HEK293 (cell line): ENCODE measurements around the gene PTPRN2.

Experiments
- CTCF ChIA-PET: fragments of 350-600 bp; formaldehyde crosslinking; extraction: SDS; loops from one replicate; lab custom pipeline; 2021; ENCODE audit warnings: antibody characterized with exemption; lab: Yijun Ruan, JAX
- POLR2A ChIA-PET: fragments of 300-600 bp; formaldehyde crosslinking; extraction: SDS; loops from one replicate; lab custom pipeline; 2020; ENCODE audit warnings: antibody characterized with exemption, inconsistent platforms; lab: Yijun Ruan, JAX
- H3K27ac ChIP-seq: fragments of 200-500 bp; sonication (Bioruptor generic); 2 replicates; pipeline ENCODE4 v1.5.1; 2014; ENCODE audit warnings: low read depth, low read length, control low read depth, inconsistent platforms; ENCODE audit errors: extremely low read depth
- H3K36me3 ChIP-seq, 2 experiments: fragments of 200-500 bp in 1 of 2; sonication (Bioruptor generic) in 1 of 2; 1 replicate in 1 of 2; 2 replicates in 1 of 2; pipeline ENCODE4 v1.5.1; 2014 to 2017; ENCODE audit warnings: inconsistent platforms in 2 of 2, low read length in 2 of 2; ENCODE audit not compliant: control insufficient read depth in 2 of 2, insufficient read depth in 1 of 2
- H3K4me1 ChIP-seq: fragments of 200-500 bp; sonication (Bioruptor generic); 2 replicates; pipeline ENCODE4 v1.5.1; 2014; ENCODE audit warnings: mild to moderate bottlenecking, low read length, inconsistent platforms; ENCODE audit not compliant: control insufficient read depth, insufficient read depth
- H3K4me3 ChIP-seq: 2 replicates; pipeline ENCODE4 v1.5.1; 2011; ENCODE audit warnings: low read depth, mild to moderate bottlenecking, control low read depth, low read length, moderate library complexity
- H3K9me3 ChIP-seq: fragments of 200-500 bp; sonication (Bioruptor generic); 2 replicates; pipeline ENCODE4 v1.5.1; 2014; ENCODE audit warnings: low read depth, low read length, inconsistent platforms; ENCODE audit not compliant: control insufficient read depth, insufficient read depth
- KLF9 ChIP-seq: fragments of 450-650 bp; formaldehyde crosslinking; IDR thresholded peaks from 2 replicates; pipeline ENCODE4 v1.5.1; 2016; ENCODE audit warnings: missing biosample characterization, missing genetic modification characterization, low read depth
- SCRT2 ChIP-seq: fragments of 450-650 bp; formaldehyde crosslinking; IDR thresholded peaks from 2 replicates; pipeline ENCODE4 v1.5.1; 2016; ENCODE audit warnings: missing biosample characterization, missing genetic modification characterization
- TRIM28 ChIP-seq: IDR thresholded peaks from 2 replicates; pipeline ENCODE4 v1.6.1; 2011; ENCODE audit warnings: low read length, control low read depth, borderline replicate concordance
- ZBTB20 ChIP-seq: fragments of 450-650 bp; formaldehyde crosslinking; IDR thresholded peaks from 2 replicates; pipeline ENCODE4 v1.5.1; 2016; ENCODE audit warnings: missing biosample characterization, missing genetic modification characterization
- ZNF335 ChIP-seq: fragments of 450-650 bp; formaldehyde crosslinking; conservative IDR thresholded peaks from 2 replicates; pipeline ENCODE4 v1.5.1; 2016; ENCODE audit warnings: missing biosample characterization, missing genetic modification characterization
- ZNF48 ChIP-seq: fragments of 450-650 bp; formaldehyde crosslinking; IDR thresholded peaks from 2 replicates; pipeline ENCODE4 v1.5.1; 2016; ENCODE audit warnings: missing biosample characterization, missing genetic modification characterization
- ZNF529 ChIP-seq: fragments of 450-650 bp; formaldehyde crosslinking; IDR thresholded peaks from 2 replicates; pipeline ENCODE4 v1.5.1; 2017; ENCODE audit warnings: missing genetic modification characterization, missing biosample characterization; ENCODE audit not compliant: insufficient replicate concordance
- ZNF530 ChIP-seq: fragments of 450-650 bp; formaldehyde crosslinking; IDR thresholded peaks from 2 replicates; pipeline ENCODE4 v1.5.1; 2016; ENCODE audit warnings: low read depth, missing biosample characterization, missing genetic modification characterization
- ZNF621 ChIP-seq: fragments of 450-650 bp; formaldehyde crosslinking; IDR thresholded peaks from 2 replicates; pipeline ENCODE4 v1.5.1; 2017; ENCODE audit warnings: missing biosample characterization, missing genetic modification characterization
- ZNF707 ChIP-seq: fragments of 450-650 bp; formaldehyde crosslinking; IDR thresholded peaks from 2 replicates; pipeline ENCODE4 v1.5.1; 2016; ENCODE audit warnings: missing biosample characterization, missing genetic modification characterization
- TF ChIP-seq, protein P1 (sequence below): fragments of 450-650 bp; formaldehyde crosslinking; IDR thresholded peaks from 2 replicates; pipeline ENCODE4 v1.5.1; 2016; ENCODE audit warnings: missing biosample characterization, missing genetic modification characterization
- TF ChIP-seq, protein P2 (sequence below): fragments of 450-650 bp; formaldehyde crosslinking; optimal IDR thresholded peaks from 2 replicates; pipeline ENCODE3; 2016; ENCODE audit warnings: missing biosample characterization, mild to moderate bottlenecking, missing genetic modification characterization

Gene PTPRN2

DNA sequence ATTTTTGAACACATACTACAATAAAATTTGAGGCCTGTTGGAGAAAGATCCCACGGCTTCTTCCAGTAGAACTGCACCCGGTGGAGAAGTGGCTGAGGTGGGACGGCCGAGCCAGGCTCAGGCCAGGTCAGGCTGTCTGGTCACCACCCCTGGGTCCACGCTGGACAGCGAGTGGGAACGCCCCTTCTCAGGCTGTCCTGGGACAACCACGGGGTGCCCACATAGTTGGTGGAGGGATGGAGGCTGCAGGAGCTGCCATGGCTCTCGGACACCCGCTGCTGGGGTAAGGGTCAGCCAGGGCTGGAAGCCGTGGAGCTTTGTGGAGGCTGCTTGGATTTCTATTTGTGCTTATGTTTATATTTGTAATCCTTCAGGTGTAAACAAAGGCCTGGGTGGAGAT is 1044.3 kb downstream of the PTPRN2 start:
- Histone ChIP-seq H3K4me1 (no peaks in the 10 kb centered on the region), H3K9me3 (no peaks in the 10 kb centered on the region), H3K4me3 (no peak overlapping the region)
- POLR2A ChIA-PET = no interaction called here
- TF ChIP-seq ZNF529 (no peak), ZNF335 (tag by site-specific recombination) (no peak), ZNF48 (no peak), KLF9 (tag by site-specific recombination) (no peak), TRIM28 (no peak), ZNF530 (tag by site-specific recombination) (no peak), ZNF707 (tag by site-specific recombination) (no peak), ZBTB20 (tag by site-specific recombination) (no peak)
- TF ChIP-seq, protein P1, sequence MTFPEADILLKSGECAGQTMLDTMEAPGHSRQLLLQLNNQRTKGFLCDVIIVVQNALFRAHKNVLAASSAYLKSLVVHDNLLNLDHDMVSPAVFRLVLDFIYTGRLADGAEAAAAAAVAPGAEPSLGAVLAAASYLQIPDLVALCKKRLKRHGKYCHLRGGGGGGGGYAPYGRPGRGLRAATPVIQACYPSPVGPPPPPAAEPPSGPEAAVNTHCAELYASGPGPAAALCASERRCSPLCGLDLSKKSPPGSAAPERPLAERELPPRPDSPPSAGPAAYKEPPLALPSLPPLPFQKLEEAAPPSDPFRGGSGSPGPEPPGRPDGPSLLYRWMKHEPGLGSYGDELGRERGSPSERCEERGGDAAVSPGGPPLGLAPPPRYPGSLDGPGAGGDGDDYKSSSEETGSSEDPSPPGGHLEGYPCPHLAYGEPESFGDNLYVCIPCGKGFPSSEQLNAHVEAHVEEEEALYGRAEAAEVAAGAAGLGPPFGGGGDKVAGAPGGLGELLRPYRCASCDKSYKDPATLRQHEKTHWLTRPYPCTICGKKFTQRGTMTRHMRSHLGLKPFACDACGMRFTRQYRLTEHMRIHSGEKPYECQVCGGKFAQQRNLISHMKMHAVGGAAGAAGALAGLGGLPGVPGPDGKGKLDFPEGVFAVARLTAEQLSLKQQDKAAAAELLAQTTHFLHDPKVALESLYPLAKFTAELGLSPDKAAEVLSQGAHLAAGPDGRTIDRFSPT (tag by site-specific recombination) = no peak
- TF ChIP-seq, all 188 proteins: peak for 0
- Histone ChIP-seq H3K36me3 (no peaks in the 10 kb centered on the region), H3K27ac (no peak overlapping the region)
- CTCF ChIA-PET = no interaction called here

DNA sequence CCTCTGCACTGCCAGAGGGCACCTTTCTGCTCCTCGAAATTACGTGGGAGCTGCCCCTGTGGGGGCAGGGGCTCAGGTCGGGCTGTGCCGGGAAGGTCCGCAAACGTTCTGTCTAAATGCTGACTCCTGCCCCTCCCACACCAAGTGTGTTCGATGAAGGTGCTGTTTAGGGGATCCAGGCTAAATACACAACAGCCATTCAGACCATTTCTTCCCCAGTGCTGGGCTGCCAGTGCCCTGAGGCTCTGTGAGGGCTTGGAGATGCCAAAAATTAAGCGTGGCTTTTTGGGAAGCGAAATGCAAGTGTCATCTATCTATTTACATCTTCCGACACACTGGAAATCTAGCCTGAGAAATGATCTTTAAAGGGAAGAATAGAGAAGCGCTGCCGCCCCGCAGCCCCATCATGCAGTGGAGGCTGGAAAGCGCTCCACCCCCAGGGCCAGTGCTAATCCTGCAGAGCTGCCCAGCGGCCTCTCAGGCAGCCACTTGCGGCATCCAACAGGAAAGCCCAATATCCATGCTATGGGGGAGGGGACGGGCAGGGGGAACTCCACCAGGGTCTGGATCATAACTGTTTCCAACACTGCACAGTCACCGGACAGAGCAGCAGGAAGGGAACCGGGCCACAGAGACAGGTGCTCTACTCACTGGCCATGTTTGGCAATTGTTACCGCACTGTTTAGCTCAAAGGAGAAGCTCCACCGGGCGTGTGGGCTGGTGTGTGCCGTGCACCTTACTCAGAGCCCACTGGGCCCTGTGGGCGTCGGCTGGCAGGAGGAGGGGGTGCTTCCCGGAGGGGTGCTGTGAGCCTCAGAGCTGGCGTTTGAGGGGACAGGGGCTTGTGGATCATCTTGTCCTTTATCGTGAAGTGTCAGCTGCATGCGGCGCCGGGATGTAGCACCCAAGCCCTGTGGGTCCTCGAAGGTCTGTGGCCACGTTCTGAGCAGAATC is 1045.3 kb downstream of the PTPRN2 start:
- ChIA-PET POLR2A (no interaction called here), CTCF (no interaction called here)
- TF ChIP-seq, protein P2, sequence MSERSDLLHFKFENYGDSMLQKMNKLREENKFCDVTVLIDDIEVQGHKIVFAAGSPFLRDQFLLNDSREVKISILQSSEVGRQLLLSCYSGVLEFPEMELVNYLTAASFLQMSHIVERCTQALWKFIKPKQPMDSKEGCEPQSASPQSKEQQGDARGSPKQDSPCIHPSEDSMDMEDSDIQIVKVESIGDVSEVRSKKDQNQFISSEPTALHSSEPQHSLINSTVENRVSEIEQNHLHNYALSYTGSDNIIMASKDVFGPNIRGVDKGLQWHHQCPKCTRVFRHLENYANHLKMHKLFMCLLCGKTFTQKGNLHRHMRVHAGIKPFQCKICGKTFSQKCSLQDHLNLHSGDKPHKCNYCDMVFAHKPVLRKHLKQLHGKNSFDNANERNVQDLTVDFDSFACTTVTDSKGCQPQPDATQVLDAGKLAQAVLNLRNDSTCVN (tag by site-specific recombination) = no peak

DNA sequence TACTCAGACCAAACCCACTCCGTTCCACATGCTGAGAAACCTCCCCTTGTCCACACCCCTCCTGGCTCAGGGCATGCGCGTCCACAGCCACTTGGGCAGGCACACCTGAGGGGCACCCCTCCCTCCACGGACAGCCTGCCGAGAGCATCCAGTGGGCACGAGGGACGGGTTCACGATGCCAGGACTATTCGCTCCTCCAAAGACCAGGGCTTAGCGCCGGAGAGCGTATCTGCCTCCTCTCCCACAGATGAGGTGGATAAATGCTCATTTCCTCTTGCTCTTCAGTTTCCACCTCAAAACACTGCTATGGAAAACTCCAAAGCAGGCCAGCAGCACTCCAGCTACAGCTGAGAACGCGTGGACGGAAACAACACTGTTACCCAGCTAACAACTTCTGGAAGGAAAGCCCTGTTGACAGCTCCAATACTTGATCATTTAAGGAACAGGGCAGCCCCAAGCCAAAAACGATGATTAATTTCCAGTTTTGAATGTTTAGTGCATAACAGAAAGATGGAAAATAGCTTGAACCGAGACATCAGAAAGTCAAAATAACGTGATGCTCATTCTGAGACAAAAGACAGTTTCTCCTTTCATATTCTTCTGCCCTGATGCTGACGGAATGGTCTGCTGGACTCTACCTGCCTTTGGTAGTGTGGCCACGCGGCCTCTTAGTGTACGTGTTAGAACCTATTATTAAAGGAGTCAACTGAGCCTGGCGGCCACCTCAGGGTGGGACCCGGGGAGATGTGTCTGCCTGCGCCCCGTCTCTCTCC is 1046.1 kb downstream of the PTPRN2 start:
- H3K36me3 ChIP-seq = no peaks in the 10 kb centered on the region
- H3K4me1 ChIP-seq = no peaks in the 10 kb centered on the region
- H3K9me3 ChIP-seq = no peaks in the 10 kb centered on the region
- H3K27ac ChIP-seq = no peak overlapping the region
- CTCF ChIA-PET = no interaction called here
- H3K4me3 ChIP-seq = no peak overlapping the region
- TF ChIP-seq SCRT2 = peak; percentile 60
- TF ChIP-seq ZNF621 (tag by site-specific recombination) = no peak
- TF ChIP-seq, all 188 proteins: peak for 1
- POLR2A ChIA-PET = no interaction called here

More for the DNA sequence above, 1045.3 kb downstream of the PTPRN2 start:
- no peaks in the 10 kb centered on the region for H3K4me1 ChIP-seq
- H3K27ac ChIP-seq = no peak overlapping the region
- H3K4me3 ChIP-seq = no peak overlapping the region
- no peaks in the 10 kb centered on the region for H3K36me3 ChIP-seq
- no peaks in the 10 kb centered on the region for H3K9me3 ChIP-seq
